H1 (cell line): ENCODE data around the gene GTF2A1. TPM values are rescaled to one million over a fixed set of nuclear protein-coding genes. Genes with fewer than 3 reads are reported as not detected.
A peak's percentile ranks its signal among the peaks of the same experiment; 100 is the strongest.

Experiments used
- CEBPB ChIP-seq: IDR thresholded peaks from 2 replicates; pipeline ENCODE4 v1.6.1; 2012; ENCODE audit warnings: low read depth, low read length
- EGR1 ChIP-seq: IDR thresholded peaks from 2 replicates; pipeline ENCODE4 v1.6.1; 2011; ENCODE audit warnings: low read depth, low read length, borderline replicate concordance
- EZH2 ChIP-seq: fragments of 200-600 bp; sonication (generic); IDR thresholded peaks from 2 replicates; pipeline ENCODE4 v1.7.1; 2012; ENCODE audit warnings: low read depth, mild to moderate bottlenecking, moderate library complexity, low read length, inconsistent platforms; ENCODE audit not compliant: severe bottlenecking
- FOSL1 ChIP-seq: IDR thresholded peaks from 2 replicates; pipeline ENCODE4 v1.6.1; 2011; ENCODE audit warnings: mild to moderate bottlenecking, low read depth, low read length, moderate library complexity; ENCODE audit not compliant: insufficient read depth
- JUN ChIP-seq: IDR thresholded peaks from 2 replicates; pipeline ENCODE4 v1.6.1; 2011; ENCODE audit warnings: low read depth, mild to moderate bottlenecking, improper control_type of control experiment, low read length
- KDM1A ChIP-seq: fragments of 200-600, 300-600 bp; sonication (generic); IDR thresholded peaks from 2 replicates; pipeline ENCODE4 v1.7.1; 2016; ENCODE audit warnings: mild to moderate bottlenecking, low read length, borderline replicate concordance
- PHF8 ChIP-seq: fragments of 200-600 bp; sonication (generic); conservative IDR thresholded peaks from 2 replicates; pipeline ENCODE4 v1.7.1; 2012; ENCODE audit warnings: low read depth, mild to moderate bottlenecking, inconsistent platforms, low read length, moderate library complexity
- POLR2A ChIP-seq, 2 experiments: IDR thresholded peaks; 1 replicate in 1 of 2; 2 replicates in 1 of 2; pipeline ENCODE4 v1.6.1; 2011; ENCODE audit warnings: low read depth in 2 of 2, low read length in 2 of 2, mild to moderate bottlenecking in 2 of 2; ENCODE audit errors: control extremely low read depth in 1 of 2
- SIRT6 ChIP-seq: IDR thresholded peaks from one replicate; pipeline ENCODE4 v1.7.1; 2012; ENCODE audit warnings: low read length, inconsistent platforms
- SP4 ChIP-seq: IDR thresholded peaks from 2 replicates; pipeline ENCODE4 v1.6.1; 2012; ENCODE audit warnings: low read length, inconsistent platforms
- TBP ChIP-seq: IDR thresholded peaks from 2 replicates; pipeline ENCODE4 v1.6.1; 2011; ENCODE audit warnings: low read depth, low read length, improper control_type of control experiment
- TCF12 ChIP-seq: IDR thresholded peaks from 2 replicates; pipeline ENCODE4 v1.6.1; 2011; ENCODE audit warnings: low read depth, mild to moderate bottlenecking, low read length
- polyA plus RNA-seq, 7 experiments: library from polyadenylated mRNA; depleted of rRNA in 3 of 7; stranded (reverse) in 5 of 7; unstranded in 2 of 7; fragments of >200 nt in 5 of 7; fragments of 200-250 nt in 2 of 7; gene quantifications; 1 replicate in 5 of 7; 2 replicates in 1 of 7; 4 replicates in 1 of 7; pipeline versions ENCODE4 v1.2.1 to v1.2.3, GENCODE V29; 2011 to 2013; ENCODE audit warnings: missing spikeins in 2 of 7, mixed read lengths in 2 of 7
- total RNA-seq: library from RNA; stranded (reverse); fragmentation: NEBNext Ultra II Directional; extraction: Animal tissue kit (Norgen Biotek cat#: 25700); gene quantifications from 2 replicates; pipeline ENCODE4 v1.2.1, GENCODE V29; 2021

GTF2A1 gene
- total and polyA plus RNA-seq, 2 of the 8 experiments (the other 6 are each of a cell fraction or from before 2014, with no cell fraction given), result 24.1 to 57.8 TPM

DNA sequence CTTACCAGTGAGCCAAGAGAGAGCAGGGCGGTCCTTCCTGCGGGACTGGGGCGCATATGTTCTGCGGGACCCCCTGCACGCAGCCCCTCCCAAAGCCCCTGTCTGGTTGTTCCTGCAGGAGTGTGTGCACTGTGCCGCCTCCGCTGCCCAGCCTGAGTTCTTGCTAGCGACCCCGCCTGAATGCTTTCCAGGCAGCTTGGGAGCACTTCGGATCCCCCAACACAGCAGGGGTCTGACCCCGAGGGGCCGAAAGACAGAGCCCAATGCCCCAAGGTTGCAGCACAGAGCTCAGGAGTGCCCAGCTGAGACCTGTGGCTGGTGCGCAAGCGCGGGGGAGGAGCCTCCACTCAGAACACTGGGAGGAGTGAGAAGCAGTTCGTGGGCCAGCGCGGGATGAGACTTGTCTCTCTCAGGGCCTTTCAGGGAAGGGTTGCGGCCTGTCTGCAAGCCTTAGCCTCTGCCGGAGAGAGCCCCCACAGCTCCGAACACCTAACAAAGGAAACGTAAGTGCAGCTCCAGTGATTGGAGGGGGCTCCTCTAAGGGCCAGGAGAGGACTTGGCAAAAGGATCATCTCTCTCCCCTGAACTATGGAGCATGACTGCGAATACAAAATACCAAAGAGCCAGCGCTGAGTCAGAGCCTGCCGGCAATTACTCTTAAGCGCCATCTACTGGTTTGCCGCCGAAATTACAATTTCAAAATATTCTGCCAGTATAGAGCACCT, 50.5 kb downstream of the GTF2A1 start (continued):
- no peak for TF ChIP-seq FOSL1
- TF ChIP-seq EZH2, result no peak
- TF ChIP-seq TBP, result peak; percentile 51; the same call in 1 of the 2 replicates
- peak; percentile 54 to 90 for TF ChIP-seq POLR2A (IDR thresholded peaks at IDR 0.05; ENCODE audit: control extremely low read depth in 1 of 2, low read depth in 2 of 2, low read length in 2 of 2)
- TF ChIP-seq KDM1A, result no peak
- TF ChIP-seq PHF8, result peak; percentile 83; the same call in 1 of the 2 replicates
- TF ChIP-seq JUN, result peak; percentile 64; the same call in 1 of the 2 replicates
- no peak for TF ChIP-seq SP4
- TF ChIP-seq CEBPB, result no peak
- no peak for TF ChIP-seq EGR1
- TF ChIP-seq SIRT6, result no peak
- no peak for TF ChIP-seq TCF12
